ENCODE results near the gene ZFP37.
"Not testable (repeated sequence)": the region's sequence is repeated elsewhere in the genome, so short reads cannot be mapped to it uniquely, and the experiment has no call there.

DNA sequence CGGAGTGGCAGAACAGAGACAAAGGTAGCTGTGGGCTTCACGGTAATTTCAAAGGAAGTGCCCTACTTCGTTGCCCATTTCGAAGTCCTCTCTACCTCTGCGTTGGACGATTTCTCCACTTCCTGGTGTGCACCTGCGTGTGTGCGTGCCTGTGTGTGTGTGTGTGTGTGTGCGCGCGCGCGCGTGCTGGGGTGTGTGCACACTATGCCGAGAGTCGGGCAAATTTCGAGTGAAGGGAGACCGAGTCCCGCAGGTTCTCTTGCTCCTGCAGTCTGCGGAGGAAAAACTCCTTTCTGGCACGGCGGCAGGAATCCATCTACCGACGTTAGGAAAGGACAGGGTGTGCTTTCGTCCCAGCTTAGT is 32.6 kb upstream of the ZFP37 start:
- TF ChIP-seq, protein P1, sequence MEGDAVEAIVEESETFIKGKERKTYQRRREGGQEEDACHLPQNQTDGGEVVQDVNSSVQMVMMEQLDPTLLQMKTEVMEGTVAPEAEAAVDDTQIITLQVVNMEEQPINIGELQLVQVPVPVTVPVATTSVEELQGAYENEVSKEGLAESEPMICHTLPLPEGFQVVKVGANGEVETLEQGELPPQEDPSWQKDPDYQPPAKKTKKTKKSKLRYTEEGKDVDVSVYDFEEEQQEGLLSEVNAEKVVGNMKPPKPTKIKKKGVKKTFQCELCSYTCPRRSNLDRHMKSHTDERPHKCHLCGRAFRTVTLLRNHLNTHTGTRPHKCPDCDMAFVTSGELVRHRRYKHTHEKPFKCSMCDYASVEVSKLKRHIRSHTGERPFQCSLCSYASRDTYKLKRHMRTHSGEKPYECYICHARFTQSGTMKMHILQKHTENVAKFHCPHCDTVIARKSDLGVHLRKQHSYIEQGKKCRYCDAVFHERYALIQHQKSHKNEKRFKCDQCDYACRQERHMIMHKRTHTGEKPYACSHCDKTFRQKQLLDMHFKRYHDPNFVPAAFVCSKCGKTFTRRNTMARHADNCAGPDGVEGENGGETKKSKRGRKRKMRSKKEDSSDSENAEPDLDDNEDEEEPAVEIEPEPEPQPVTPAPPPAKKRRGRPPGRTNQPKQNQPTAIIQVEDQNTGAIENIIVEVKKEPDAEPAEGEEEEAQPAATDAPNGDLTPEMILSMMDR (optimal IDR thresholded peaks at IDR 0.05 in 1 of 3, IDR thresholded peaks at IDR 0.05 in 1 of 3, conservative IDR thresholded peaks at IDR 0.05 in 1 of 3; ENCODE audit: extremely low read depth in 1 of 3, insufficient read depth in 2 of 3, low read length in 3 of 3) = not testable (repeated sequence)
- not testable (repeated sequence) for TF ChIP-seq EZH2 (IDR thresholded peaks at IDR 0.05; ENCODE audit: low read length)
